HuH-7.5 (cell line): Measurements from ENCODE around the gene EHD1.

ENCODE experiments used
- DNase-seq: peaks from one replicate; pipeline ENCODE4 v3.0.0; 2011; ENCODE audit warnings: low spot score

Gene EHD1

DNA sequence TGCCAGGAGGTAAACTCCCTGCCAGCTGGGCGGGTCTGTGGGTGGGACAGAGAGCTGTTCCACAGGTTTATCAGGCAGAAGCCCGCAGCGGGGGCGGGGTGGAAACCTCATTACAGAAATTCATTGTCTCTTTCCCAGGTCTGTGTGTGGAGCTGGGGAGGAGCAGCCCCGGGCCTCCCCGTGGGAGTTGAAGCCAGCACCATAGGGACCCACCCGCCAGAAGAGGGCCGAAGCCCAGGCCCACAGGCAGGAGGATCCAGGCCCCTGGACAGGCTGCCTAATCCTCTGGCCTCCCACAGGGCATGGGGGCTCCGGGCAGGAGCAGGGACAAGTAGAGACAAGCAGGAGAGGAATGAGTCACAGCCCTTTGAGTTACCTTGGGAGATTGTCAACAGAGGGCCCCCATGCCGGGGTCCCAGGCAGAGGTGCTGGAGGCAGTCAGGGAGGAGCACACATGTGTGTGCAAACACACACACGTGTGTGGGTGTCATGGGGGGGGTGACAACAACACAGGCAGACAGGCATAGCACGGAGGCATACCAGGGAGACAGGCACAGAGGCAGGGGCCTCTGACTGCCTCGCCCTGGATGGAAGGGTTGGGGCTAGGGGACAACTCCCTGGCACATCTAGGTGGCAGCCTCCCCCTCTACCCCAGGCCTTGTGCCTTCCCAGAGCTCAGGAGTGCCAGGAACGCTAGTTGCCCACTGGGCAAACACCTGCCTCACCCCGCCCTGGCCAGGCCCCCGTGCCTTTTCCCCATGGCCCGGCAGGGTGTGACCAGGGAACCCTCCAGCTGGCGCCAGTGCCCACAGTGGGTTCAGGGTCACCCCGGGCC, 35.4 kb downstream of the EHD1 start:
- DNase-seq: no peak

GRCh38 chr11:64842366-64842759, 36.1 kb downstream of the EHD1 start:
- DNase-seq: no peak

GRCh38 chr11:64841592-64842365, 36.6 kb downstream of the EHD1 start:
- no peak for DNase-seq

DNA sequence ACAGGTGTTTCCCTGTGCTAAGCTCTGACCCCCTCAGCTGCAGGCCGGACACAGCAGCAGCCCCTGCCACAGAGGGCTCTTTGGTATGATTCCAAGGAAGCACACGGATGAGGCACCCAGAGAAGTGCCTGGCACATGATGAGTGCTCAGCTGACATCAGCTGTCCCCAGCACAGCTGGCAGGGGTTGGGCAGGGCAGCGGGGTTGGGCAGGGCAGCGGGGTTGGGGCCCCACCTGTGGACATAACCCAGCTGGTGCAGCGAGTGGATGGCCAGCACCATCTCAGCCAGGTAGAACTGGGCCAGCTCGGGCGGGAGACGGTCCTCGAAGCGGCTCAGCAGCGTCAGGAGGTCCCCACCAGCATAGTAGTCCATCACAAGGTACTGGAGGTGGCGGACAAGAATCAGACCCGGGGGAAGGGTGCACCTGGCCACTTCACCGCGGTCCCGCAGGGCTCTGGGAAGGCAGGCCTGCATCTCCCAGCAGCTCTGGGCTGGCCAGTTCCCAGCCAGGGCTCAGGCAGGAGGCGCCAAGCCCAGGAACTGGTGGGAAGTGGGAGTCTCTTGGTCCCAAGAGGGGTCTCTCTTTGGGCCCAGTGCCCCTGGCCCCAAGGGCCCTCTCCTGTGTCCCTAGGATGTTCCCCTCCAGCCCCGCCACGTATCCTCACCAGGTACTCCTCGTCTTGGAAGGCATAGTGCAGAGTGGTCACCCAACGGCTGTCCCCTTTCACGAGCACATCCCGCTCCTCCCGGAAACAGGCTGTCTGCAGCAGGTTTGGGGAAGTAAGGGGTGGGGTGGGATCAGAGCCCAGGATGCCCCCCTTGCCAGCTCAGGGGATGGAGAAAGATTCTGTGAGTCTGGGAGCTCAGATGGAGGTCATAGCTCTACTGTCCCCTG, 38.3 kb downstream of the EHD1 start:
- DNase-seq: no peak

DNA sequence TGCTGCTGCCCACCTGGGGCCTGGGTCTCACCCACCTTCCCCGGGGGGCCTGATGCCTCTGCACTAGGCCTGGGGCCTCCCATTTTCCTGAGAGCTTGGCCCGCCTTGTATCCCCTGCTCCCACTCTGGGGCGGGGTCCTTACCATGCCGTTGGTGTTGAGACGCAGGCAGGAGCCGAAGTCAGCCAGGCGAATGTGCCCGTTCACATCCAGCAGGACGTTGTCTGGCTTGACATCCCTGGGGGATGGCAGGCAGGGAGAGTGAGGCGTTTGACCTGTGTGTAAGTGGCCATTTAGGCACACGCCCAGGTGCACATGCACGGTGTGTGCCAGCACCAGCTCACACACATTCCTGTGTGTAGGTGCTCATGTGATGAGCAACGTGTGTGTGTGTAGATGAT, 39.1 kb downstream of the EHD1 start:
- no peak for DNase-seq

GRCh38 chr11:64838600-64839334, 39.7 kb downstream of the EHD1 start:
- DNase-seq: no peak

DNA sequence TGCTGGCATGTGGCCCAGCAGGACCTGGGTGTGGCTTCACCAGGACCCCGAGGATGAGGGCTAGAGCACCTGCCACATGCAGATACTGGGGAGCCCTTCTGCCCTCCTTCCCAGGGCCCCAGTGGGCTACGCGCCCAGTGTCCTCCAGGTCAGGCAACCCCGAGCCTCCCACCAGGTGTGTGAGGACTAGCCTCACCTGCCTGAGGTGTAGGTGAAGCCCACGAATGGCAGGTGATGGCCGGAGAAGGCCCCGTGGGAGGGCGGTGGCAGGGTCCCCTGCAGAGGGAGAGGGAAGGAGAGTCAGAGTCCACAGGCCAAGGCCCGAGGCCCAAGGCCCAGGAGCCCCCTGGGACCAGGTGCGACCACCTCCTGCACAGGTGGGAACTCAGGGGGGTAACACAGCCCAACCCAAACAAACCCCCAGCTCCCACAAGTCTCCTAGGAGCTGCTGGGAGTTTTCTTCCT, 40.5 kb downstream of the EHD1 start:
- DNase-seq: no peak

- DNase-seq: no peak
Measured at GRCh38 chr11:64836448-64837072, 41.9 kb downstream of the EHD1 start.

GRCh38 chr11:64835616-64836447, 42.6 kb downstream of the EHD1 start:
- DNase-seq: no peak

DNA sequence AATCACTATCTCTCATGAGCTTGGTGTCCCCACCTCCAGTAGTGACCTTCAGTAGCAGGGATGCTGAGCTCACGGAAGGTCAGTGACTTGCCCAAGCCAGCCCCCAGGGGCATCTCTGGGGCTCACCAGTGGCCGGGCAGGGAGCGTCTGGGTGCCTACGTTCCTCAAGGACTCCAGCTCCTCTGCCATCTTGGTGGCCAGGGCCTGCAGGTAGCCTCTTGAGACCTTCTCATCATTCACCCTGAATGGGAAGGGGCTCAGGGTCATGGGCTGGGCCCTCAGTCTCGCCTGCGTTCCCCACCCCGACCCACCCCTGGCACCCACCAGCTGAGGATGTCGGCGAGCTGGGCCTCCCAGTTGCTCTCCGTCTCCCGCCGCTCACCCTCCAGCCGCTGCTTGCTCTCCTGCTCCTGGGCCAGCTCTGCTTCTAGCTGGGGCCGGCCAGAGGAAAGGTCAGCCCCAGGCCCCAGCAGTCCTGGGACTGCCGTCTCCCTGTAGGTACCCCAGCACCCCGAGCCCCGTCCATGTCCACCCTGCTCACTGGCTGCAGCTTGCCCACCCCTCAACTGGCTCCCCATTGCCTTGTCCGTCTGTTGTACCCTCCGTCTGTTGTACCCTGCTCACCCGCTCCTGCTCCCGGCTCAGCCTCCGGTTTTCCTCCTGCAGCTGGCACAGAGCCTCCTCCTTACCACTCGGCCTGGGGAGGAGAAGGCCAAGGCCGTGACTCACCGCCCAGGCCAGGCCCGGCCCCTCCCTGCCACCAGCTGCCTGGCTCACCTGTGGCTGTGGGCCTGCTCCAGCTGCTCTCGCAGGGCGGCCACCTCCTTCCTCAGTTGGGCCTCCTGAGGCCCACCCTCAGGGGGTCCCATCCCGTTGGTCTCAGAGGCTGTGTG, 43.5 kb downstream of the EHD1 start:
- no peak for DNase-seq

DNA sequence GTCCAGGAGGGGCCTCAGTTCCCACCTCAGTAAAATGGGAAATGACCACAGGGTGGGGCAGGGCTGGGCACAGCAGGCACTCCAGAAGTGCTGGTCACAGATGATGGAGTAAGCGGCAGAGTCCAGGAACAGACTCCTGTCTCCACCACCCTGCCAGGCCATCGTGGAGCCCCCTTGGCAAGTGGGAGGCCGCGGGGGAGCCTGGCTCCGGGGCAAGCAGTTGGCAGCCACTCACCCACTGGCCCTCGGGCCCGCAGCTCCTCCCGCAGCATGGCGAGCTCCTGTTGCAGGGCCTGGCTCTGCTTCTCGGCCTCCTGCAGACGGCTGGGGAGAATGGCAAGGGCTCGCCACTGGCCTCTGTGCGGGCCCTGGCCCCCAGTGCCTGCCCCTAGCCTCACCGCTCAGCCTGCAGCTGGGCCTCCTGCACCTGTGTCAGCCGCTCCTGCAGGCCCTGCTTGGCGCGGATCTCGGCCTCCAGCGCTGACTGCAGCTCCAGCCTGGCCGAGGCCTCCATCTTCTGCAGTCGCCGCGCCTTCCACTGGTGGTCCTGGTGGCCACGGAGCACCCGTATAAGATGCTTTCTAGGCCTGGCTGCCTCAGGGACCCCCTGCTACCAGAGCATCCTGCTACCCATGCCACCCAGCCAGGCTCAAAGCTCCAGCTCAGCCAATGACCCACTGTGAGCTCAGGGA, 44.2 kb downstream of the EHD1 start:
- DNase-seq: no peak

GRCh38 chr11:64833509-64833908, 44.9 kb downstream of the EHD1 start:
- no peak for DNase-seq

GRCh38 chr11:64833198-64833502, 45.3 kb downstream of the EHD1 start:
- no peak for DNase-seq

DNA sequence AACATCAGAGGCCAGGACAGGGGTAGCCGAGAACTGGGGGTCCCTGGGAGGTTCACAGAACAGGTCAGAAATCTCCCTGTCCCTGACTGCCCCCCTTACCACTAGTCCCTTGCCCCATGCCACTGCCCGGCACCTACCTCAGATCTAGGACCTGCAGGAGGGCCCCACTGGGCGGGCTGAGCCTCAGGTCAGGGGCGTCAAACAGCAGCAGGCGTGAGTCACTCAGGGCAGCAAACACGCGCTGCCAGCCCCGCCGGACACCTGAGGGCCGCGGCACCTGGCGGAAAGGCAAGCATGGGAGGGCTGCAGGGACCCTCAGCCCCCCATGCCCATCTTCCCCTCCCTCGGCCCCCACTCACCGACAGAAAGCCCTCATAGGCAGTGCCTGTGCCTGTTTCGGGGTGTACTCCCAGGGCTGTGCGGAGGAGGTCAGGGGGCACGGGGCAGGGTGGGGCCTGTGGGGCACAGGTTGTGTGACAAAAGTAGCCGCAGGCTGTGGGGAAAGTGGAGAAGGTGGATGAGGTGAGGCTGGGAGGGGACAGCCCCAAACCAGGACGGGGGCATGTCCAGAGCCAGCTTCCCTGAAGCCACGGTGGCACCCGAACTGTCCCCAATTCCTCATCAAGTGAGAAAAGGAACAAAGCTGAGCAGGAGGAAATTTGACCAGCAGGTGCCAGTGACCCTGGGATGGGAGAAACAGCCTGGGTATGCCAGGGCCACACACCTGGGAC, 45.8 kb downstream of the EHD1 start:
- no peak for DNase-seq

- no peak for DNase-seq
Measured at GRCh38 chr11:64831411-64831891, 47.0 kb downstream of the EHD1 start.

- no peak for DNase-seq
Measured at GRCh38 chr11:64829536-64830251, 48.7 kb downstream of the EHD1 start.

GRCh38 chr11:64827451-64827839, 51.0 kb downstream of the EHD1 start:
- no peak for DNase-seq
